Naive thymus-derived CD4-positive, alpha-beta T cell (primary cell): Measurements from ENCODE around the gene ME2. TPM values are rescaled to one million over a fixed set of nuclear protein-coding genes. Genes with fewer than 3 reads are reported as not detected.
"Not testable (repeated sequence)": the region's sequence is repeated elsewhere in the genome, so short reads cannot be mapped to it uniquely, and the experiment has no call there.

Experiments
- ATAC-seq: fragments of 150-1000 bp; cut with Tn5 transposase; 2 replicates; pipeline ENCODE4 v1.10.0; 2021; ENCODE audit warnings: mild to moderate bottlenecking, moderate library complexity
- CTCF ChIA-PET: fragments of 350-600 bp; sonication (Branson Sonifier 250); formaldehyde crosslinking; loops from one replicate; lab custom pipeline; 2021; ENCODE audit warnings: antibody characterized with exemption; lab: Charles Lee
- POLR2A ChIA-PET: fragments of 350-600 bp; sonication (Branson Sonifier 250); formaldehyde crosslinking; loops from one replicate; lab custom pipeline; 2021; ENCODE audit warnings: antibody characterized with exemption, inconsistent platforms; lab: Charles Lee
- DNase-seq, 9 donors: peaks; one replicate each; pipeline versions ENCODE4 v3.0.0 to v3.0.0-alpha.2; 2020 to 2022; ENCODE audit warnings: mixed read lengths in 1 of 9
- H3K27ac ChIP-seq: one replicate; pipeline ENCODE4 v1.7.0; 2013; ENCODE audit warnings: mild to moderate bottlenecking, low read depth, low read length, moderate library complexity
- H3K27me3 ChIP-seq, 2 donors: one replicate each; pipeline ENCODE4 v1.7.0; 2013; ENCODE audit warnings: low read length in 2 of 2, mild to moderate bottlenecking in 2 of 2, moderate library complexity in 2 of 2; ENCODE audit not compliant: control insufficient read depth in 2 of 2, insufficient read depth in 2 of 2
- H3K36me3 ChIP-seq, 3 experiments: 1 replicate in 2 of 3; 2 replicates in 1 of 3; pipeline ENCODE4 v1.7.0; 2013; ENCODE audit warnings: low read length in 3 of 3, mild to moderate bottlenecking in 3 of 3, moderate library complexity in 1 of 3; ENCODE audit not compliant: insufficient read depth in 3 of 3, control insufficient read depth in 2 of 3
- H3K4me1 ChIP-seq, 2 donors: one replicate each; pipeline ENCODE4 v1.7.0; 2013; ENCODE audit warnings: low read length in 2 of 2, mild to moderate bottlenecking in 2 of 2, moderate library complexity in 1 of 2; ENCODE audit not compliant: control insufficient read depth in 2 of 2, insufficient read depth in 2 of 2
- H3K4me3 ChIP-seq: 2 replicates; pipeline ENCODE4 v1.7.0; 2013; ENCODE audit warnings: mild to moderate bottlenecking, low read length
- H3K9me3 ChIP-seq, 3 experiments: 1 replicate in 2 of 3; 2 replicates in 1 of 3; pipeline ENCODE4 v1.7.0; 2013; ENCODE audit warnings: low read length in 3 of 3; ENCODE audit not compliant: control insufficient read depth in 2 of 3
- H3K27ac Mint-ChIP-seq, 9 donors: one replicate each; pipeline ENCODE4 v1.8.0; 2020 to 2022; ENCODE audit warnings: mixed read lengths in 9 of 9, mild to moderate bottlenecking in 8 of 9, moderate library complexity in 5 of 9, inconsistent platforms in 2 of 9
- H3K27me3 Mint-ChIP-seq, 5 donors: one replicate each; pipeline ENCODE4 v1.8.0; 2021 to 2022; ENCODE audit warnings: mixed read lengths in 5 of 5, mild to moderate bottlenecking in 1 of 5
- H3K36me3 Mint-ChIP-seq, 5 donors: one replicate each; pipeline ENCODE4 v1.8.0; 2020 to 2022; ENCODE audit warnings: mixed read lengths in 5 of 5, mild to moderate bottlenecking in 3 of 5, inconsistent platforms in 1 of 5
- H3K4me1 Mint-ChIP-seq, 7 donors: one replicate each; pipeline ENCODE4 v1.8.0; 2020 to 2022; ENCODE audit warnings: mixed read lengths in 7 of 7, mild to moderate bottlenecking in 3 of 7, inconsistent platforms in 1 of 7
- H3K4me3 Mint-ChIP-seq, 10 donors: one replicate each; pipeline ENCODE4 v1.8.0; 2020 to 2022; ENCODE audit warnings: mild to moderate bottlenecking in 10 of 10, mixed read lengths in 10 of 10, moderate library complexity in 6 of 10, inconsistent platforms in 2 of 10
- H3K9me3 Mint-ChIP-seq, 11 donors: one replicate each; pipeline ENCODE4 v1.8.0; 2020 to 2022; ENCODE audit warnings: mixed read lengths in 11 of 11, mild to moderate bottlenecking in 4 of 11, inconsistent platforms in 1 of 11, moderate library complexity in 1 of 11
- intact Hi-C, 2 donors: fragments of 100-400 bp; cut with micrococcal nuclease; formaldehyde crosslinking; loops; one replicate each; pipeline ENCODE4 v1.15.1; 2023
- polyA plus RNA-seq, 2 donors: library from polyadenylated mRNA; unstranded; fragments of 300-500 nt; fragmentation: Illumina TruSeq; gene quantifications; one replicate each; pipeline ENCODE4 v1.2.3, GENCODE V29; 2021
- total RNA-seq, 6 experiments: library from RNA in 5 of 6; stranded (reverse) in 5 of 6; gene quantifications; 1 replicate in 5 of 6; 2 replicates in 1 of 6; pipeline ENCODE4 v1.2.3 and lab custom pipeline; 2021 to 2026

The ME2 gene
- total and polyA plus RNA-seq, 7 experiments from 2014 or later: 29.4 to 84.7 (median 43.7) TPM

DNA sequence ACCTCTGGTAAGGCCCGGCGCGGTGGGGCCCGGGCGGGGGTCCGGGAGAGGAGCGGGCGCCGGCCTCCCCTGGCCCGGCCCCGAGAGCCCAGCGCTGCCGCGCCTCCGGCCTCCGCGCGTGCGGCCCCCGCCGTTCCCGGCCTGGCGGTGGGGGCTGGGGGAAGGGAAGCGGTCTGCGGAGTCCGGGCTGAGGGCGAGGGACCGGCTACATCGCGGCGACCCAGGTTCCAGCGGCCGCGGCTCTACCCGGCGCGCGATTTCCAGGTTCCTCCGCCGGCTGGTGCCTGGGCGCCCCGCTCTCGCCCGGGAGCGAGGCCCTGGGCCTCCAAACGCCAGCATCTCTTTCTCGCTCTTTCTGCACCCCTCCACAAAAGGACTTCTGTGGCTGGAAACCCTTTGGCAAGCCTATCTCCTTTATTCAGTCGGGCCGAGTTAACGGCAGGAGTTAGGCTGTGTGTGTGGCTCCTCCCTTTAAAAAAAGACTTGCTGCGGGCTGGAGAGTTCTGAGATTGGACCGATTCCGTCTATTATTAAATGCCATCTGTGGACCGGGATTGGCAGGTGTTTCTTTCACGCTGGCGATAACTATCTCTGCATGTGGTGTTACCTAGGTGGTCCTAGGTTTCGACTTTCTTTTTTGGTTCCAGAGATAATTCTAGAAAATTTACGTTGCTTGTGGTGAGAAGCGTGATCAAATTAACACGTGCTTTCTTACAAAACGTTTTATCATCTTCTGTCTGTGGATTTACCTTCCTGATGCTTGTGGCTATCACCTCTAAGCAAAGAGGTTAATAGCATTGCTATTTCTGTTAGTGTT lies 592 bp downstream of the ME2 start:
- Histone ChIP-seq H3K4me3 (peak overlapping the region; percentile 61), H3K27ac (peak overlapping the region; percentile 98), H3K9me3 (no peaks in the 10 kb centered on the region), H3K4me1 (peaks cover 17% of the 10 kb centered on the region in 2 donors), H3K27me3 (no peaks in the 10 kb centered on the region), H3K36me3 (peaks cover 0 to 4% (median 0%) of the 10 kb centered on the region in 3 experiments)
- ChIA-PET CTCF (interaction anchor here (0.9 to 1.3 kb wide), 2 partner anchors 59 to 89 kb away, joined by 4 read pairs; partner anchors contain the start of genes ELAC1 and MRO), POLR2A (interaction anchor here (0.6 to 2.9 kb wide), 13 partner anchors 8 to 321 kb away, joined by 3 to 57 read pairs (median 6); partner anchors contain the start of genes ELAC1, MEX3C, MRO and SMAD4)
- intact Hi-C loops: loop anchor here (2.0 to 10.0 kb wide), 8 partner anchors 21 to 1387 kb away; partner anchors contain the start of genes MRO (in 1 of the 2), RPL17 (in 1 of the 2) and SKA1 (in 1 of the 2)
- peak overlapping the region; percentile 89 to 99 (median 97) for H3K27ac Mint-ChIP-seq
- ATAC-seq (peak; percentile 19), DNase-seq (peak in 6 of 9 donors; percentile 22 to 44 (median 32))
- peaks cover 0 to 5% (median 0%) of the 10 kb centered on the region in 5 donors for H3K27me3 Mint-ChIP-seq
- H3K4me1 Mint-ChIP-seq: peaks cover 22 to 44% (median 39%) of the 10 kb centered on the region in 7 donors
- H3K4me3 Mint-ChIP-seq: peak overlapping the region; percentile 92 to 99 (median 96)
- H3K36me3 Mint-ChIP-seq: peaks cover 0 to 11% (median 0%) of the 10 kb centered on the region in 5 donors
- H3K9me3 Mint-ChIP-seq: no peaks in the 10 kb centered on the region

DNA sequence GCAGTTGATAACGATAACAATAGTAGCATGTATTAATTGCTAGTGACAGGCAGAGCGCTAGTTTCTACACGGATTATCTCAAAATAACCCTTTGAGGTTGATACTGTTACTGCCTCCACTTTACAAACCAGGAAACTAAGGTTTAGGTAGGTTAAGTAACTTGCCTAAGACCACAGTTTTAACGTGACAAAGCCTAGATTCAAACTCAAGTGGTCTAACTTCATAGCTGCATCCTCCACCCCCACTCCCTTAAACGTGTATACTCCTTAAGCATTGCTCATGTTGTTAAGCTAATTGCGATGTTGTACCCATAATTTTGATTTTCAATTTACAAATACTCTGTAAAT lies 1.2 kb downstream of the ME2 start:
- Histone ChIP-seq H3K27me3 (no peaks in the 10 kb centered on the region), H3K4me1 (peaks cover 17% of the 10 kb centered on the region in 2 donors), H3K36me3 (peaks cover 0 to 4% (median 0%) of the 10 kb centered on the region in 3 experiments), H3K9me3 (no peaks in the 10 kb centered on the region), H3K4me3 (peak overlapping the region; percentile 61), H3K27ac (peak overlapping the region; percentile 98)
- POLR2A ChIA-PET: interaction anchor here (0.6 to 2.9 kb wide), 7 partner anchors 9 to 317 kb away, joined by 3 to 25 read pairs (median 5); partner anchors contain the start of genes ELAC1, MEX3C and SMAD4
- CTCF ChIA-PET: no interaction called here
- ATAC-seq (no peak), DNase-seq (peak in 2 of 9 donors; percentile 9 to 12)
- Mint-ChIP-seq H3K4me3 (peak overlapping the region; percentile 92 to 99 (median 96)), H3K27ac (peak overlapping the region; percentile 89 to 99 (median 97)), H3K9me3 (no peaks in the 10 kb centered on the region), H3K36me3 (peaks cover 0 to 11% (median 0%) of the 10 kb centered on the region in 5 donors), H3K4me1 (peaks cover 22 to 45% (median 40%) of the 10 kb centered on the region in 7 donors), H3K27me3 (peaks cover 0 to under 1% (median 0%) of the 10 kb centered on the region in 5 donors)
- intact Hi-C loops: no loop called here

DNA sequence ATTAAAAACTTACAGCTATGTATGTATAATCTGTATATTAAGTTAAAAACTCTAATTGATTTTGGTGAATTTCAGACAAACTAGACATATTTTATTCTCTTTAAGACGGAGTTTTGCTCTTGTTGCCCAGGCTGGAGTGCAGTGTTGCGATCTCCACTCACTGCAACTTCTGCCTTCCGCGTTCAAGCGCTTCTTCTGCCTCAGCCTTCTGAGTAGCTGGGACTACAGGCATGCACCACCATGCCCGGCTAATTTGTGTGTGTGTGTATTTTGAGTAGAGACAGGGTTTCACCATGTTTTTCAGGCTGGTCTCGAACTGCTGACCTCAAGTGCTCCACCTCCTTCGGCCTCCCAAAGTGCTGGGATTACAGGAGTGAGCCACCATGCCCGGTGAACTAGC lies 2.0 kb downstream of the ME2 start:
- POLR2A ChIA-PET: interaction anchor here (0.6 to 1.5 kb wide), 6 partner anchors 8 to 93 kb away, joined by 3 to 6 read pairs (median 4); partner anchors contain the start of gene ELAC1

DNA sequence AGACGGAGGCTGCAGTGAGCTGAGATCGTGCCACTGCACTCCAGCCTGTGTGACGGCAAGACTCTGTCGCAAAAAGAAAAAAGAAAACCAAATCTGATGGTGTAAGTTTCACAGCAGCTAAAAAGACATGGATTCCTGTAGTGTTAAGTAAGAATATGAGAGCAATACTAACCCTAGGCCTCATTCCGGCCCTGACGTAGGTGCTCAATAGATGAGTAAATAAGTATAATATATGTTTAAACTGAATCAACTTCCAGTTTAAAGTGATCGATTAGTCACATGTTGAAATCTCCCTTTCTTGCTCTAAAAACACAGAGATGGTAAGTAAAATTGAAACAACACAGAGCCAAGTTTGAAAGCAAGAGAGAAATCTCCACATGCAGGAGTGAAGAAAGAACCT lies 8.0 kb downstream of the ME2 start:
- H3K36me3 ChIP-seq: peaks cover 0 to 12% (median 0%) of the 10 kb centered on the region in 3 experiments
- peaks cover 0 to under 1% of the 10 kb centered on the region in 2 donors for H3K4me1 ChIP-seq
- peaks cover 5 to 40% (median 28%) of the 10 kb centered on the region in 5 donors for H3K36me3 Mint-ChIP-seq
- no peak overlapping the region for H3K27ac ChIP-seq
- H3K27me3 Mint-ChIP-seq: no peaks in the 10 kb centered on the region
- H3K9me3 ChIP-seq: peaks cover 0 to 4% (median 0%) of the 10 kb centered on the region in 3 experiments
- H3K27me3 ChIP-seq: no peaks in the 10 kb centered on the region
- intact Hi-C loops: no loop called here
- H3K27ac Mint-ChIP-seq: peak overlapping the region in 1 of 9 donors; percentile 73
- ChIA-PET POLR2A (interaction anchor here (1.3 kb wide), 1 partner anchor 9 kb away, joined by 9 read pairs; the partner anchor contains the start of gene ME2), CTCF (interaction anchor here (0.6 kb wide), 1 partner anchor 62 kb away, joined by 4 read pairs; no protein-coding TSS in a partner anchor)
- no peak overlapping the region for H3K4me3 Mint-ChIP-seq
- DNase-seq (no peak), ATAC-seq (no peak)
- peaks cover 0 to 24% (median 3%) of the 10 kb centered on the region in 11 donors for H3K9me3 Mint-ChIP-seq
- H3K4me3 ChIP-seq: no peak overlapping the region
- H3K4me1 Mint-ChIP-seq: peaks cover 15 to 48% (median 22%) of the 10 kb centered on the region in 7 donors

More for the DNA sequence above, 2.0 kb downstream of the ME2 start:
- Mint-ChIP-seq H3K36me3 (peaks cover 0 to 11% (median 0%) of the 10 kb centered on the region in 5 donors), H3K27ac (peak overlapping the region in 1 of 9 donors; percentile 98), H3K4me1 (peaks cover 22 to 45% (median 40%) of the 10 kb centered on the region in 7 donors)
- H3K27ac ChIP-seq, H3K36me3 ChIP-seq, ATAC-seq, H3K27me3 ChIP-seq, H3K9me3 ChIP-seq, H3K4me3 ChIP-seq, DNase-seq, intact Hi-C loops, H3K4me3 Mint-ChIP-seq, H3K9me3 Mint-ChIP-seq, H3K27me3 Mint-ChIP-seq: not testable (repeated sequence)
- peaks cover 17% of the 10 kb centered on the region in 2 donors for H3K4me1 ChIP-seq
- CTCF ChIA-PET: interaction anchor here (0.6 kb wide), 1 partner anchor 30 kb away, joined by 3 read pairs; no protein-coding TSS in a partner anchor

- no peak for ATAC-seq
- Mint-ChIP-seq H3K27me3 (no peaks in the 10 kb centered on the region), H3K36me3 (peaks cover 6 to 56% (median 44%) of the 10 kb centered on the region in 5 donors), H3K4me3 (no peak overlapping the region), H3K9me3 (peaks cover 0 to 8% (median under 1%) of the 10 kb centered on the region in 11 donors), H3K4me1 (peaks cover 5 to 37% (median 29%) of the 10 kb centered on the region in 7 donors), H3K27ac (peak overlapping the region in 2 of 9 donors; percentile 30 to 53)
- DNase-seq: no peak
- peaks cover 0 to 18% (median 0%) of the 10 kb centered on the region in 3 experiments for H3K36me3 ChIP-seq
- ChIA-PET CTCF (interaction anchor here (0.7 kb wide), 1 partner anchor 488 kb away, joined by 3 read pairs; no protein-coding TSS in a partner anchor), POLR2A (interaction anchor here (0.6 to 1.0 kb wide), 2 partner anchors 13 to 246 kb away, joined by 3 read pairs; no protein-coding TSS in a partner anchor)
- no peaks in the 10 kb centered on the region for H3K9me3 ChIP-seq
- intact Hi-C loops: no loop called here
- no peaks in the 10 kb centered on the region for H3K27me3 ChIP-seq
- no peaks in the 10 kb centered on the region for H3K4me1 ChIP-seq
- no peak overlapping the region for H3K27ac ChIP-seq
- no peak overlapping the region for H3K4me3 ChIP-seq
Measured at GRCh38 chr18:50895350-50896045, 16.6 kb downstream of the ME2 start.

DNA sequence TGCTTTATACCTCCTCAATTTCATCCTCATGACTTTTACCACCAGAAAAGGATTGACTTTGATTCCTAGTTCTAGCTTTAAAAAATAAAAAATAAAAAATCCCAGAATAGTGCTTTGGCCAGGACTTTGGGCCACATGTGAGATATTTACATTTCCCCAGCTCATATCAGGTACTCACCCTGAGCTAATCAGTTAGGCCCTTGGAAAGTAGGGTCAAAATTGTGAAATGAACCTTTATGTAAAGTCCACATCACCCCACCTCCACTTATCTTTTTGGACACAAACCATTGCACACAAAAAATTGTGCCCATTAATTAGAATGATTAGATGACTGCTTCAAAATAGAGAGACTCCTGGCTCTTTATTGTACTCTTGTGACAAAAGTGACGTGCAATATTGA lies 17.2 kb downstream of the ME2 start:
- Mint-ChIP-seq H3K27ac (peak overlapping the region in 3 of 9 donors; percentile 20 to 81 (median 30)), H3K27me3 (no peaks in the 10 kb centered on the region), H3K9me3 (peaks cover 0 to 8% (median 0%) of the 10 kb centered on the region in 11 donors), H3K4me1 (peaks cover 6 to 34% (median 31%) of the 10 kb centered on the region in 7 donors), H3K4me3 (no peak overlapping the region), H3K36me3 (peaks cover 6 to 56% (median 45%) of the 10 kb centered on the region in 5 donors)
- Histone ChIP-seq H3K27me3 (no peaks in the 10 kb centered on the region), H3K27ac (no peak overlapping the region), H3K9me3 (no peaks in the 10 kb centered on the region), H3K4me1 (no peaks in the 10 kb centered on the region), H3K4me3 (no peak overlapping the region), H3K36me3 (peaks cover 0 to 18% (median 0%) of the 10 kb centered on the region in 3 experiments)
- ATAC-seq (no peak), DNase-seq (no peak)
- intact Hi-C loops: no loop called here
- ChIA-PET POLR2A (no interaction called here), CTCF (no interaction called here)
